B cell (primary cell): ENCODE results near the gene RNLS. TPM values are rescaled to one million over a fixed set of nuclear protein-coding genes. Genes with fewer than 3 reads are reported as not detected.

Experiments
- ATAC-seq: fragments of 200-7000 bp; cut with Tn5 transposase; one replicate; pipeline ENCODE4 v1.10.0; 2021; ENCODE audit warnings: low read depth, mild to moderate bottlenecking, moderate number of reproducible peaks, moderate library complexity
- CTCF ChIA-PET: fragments of 350-600 bp; sonication (Branson Sonifier 250); formaldehyde crosslinking; loops from one replicate; lab custom pipeline; 2021; ENCODE audit warnings: antibody characterized with exemption, inconsistent platforms; lab: Charles Lee
- POLR2A ChIA-PET: fragments of 350-600 bp; sonication (Branson Sonifier 250); formaldehyde crosslinking; loops from one replicate; lab custom pipeline; 2021; ENCODE audit warnings: antibody characterized with exemption; lab: Charles Lee
- DNase-seq: peaks from one replicate; pipeline ENCODE4 v3.0.0; 2013
- H2AFZ ChIP-seq: 2 replicates; pipeline ENCODE4 v1.6.1; 2012; ENCODE audit warnings: mild to moderate bottlenecking, low read depth, low read length; ENCODE audit not compliant: insufficient read depth, poor library complexity, severe bottlenecking
- H3K27ac ChIP-seq, 2 donors: 1 replicate in 1 of 2; 2 replicates in 1 of 2; pipeline ENCODE4 v1.5.1; 2012 to 2013; ENCODE audit warnings: low read length in 2 of 2, mild to moderate bottlenecking in 2 of 2, moderate library complexity in 1 of 2
- H3K27me3 ChIP-seq, 4 experiments: fragments of 200-600 bp in 1 of 4; sonication (generic) in 1 of 4; replicated peaks in 1 of 4; 1 replicate in 2 of 4; 2 replicates in 2 of 4; pipeline versions ENCODE4 v1.6.1 to v1.7.0; 2013 to 2016; ENCODE audit warnings: low read length in 3 of 4, mild to moderate bottlenecking in 2 of 4, mixed read lengths in 1 of 4, moderate library complexity in 1 of 4; ENCODE audit not compliant: insufficient read depth in 4 of 4, control insufficient read depth in 3 of 4; ENCODE audit errors: control extremely low read depth in 1 of 4
- H3K36me3 ChIP-seq, 2 experiments: replicated peaks in 1 of 2; 1 replicate in 1 of 2; 2 replicates in 1 of 2; pipeline versions ENCODE4 v1.6.1 to v1.7.1; 2013; ENCODE audit warnings: low read length in 1 of 2; ENCODE audit not compliant: insufficient read depth in 2 of 2, control insufficient read depth in 1 of 2; ENCODE audit errors: control extremely low read depth in 1 of 2, extremely low read depth in 1 of 2
- H3K4me1 ChIP-seq, 2 donors: fragments of 200-600 bp in 1 of 2; sonication (generic) in 1 of 2; 1 replicate in 1 of 2; 2 replicates in 1 of 2; pipeline versions ENCODE4 v1.5.1 to v1.6.1; 2013 to 2017; ENCODE audit warnings: low read length in 2 of 2; ENCODE audit not compliant: control insufficient read depth in 2 of 2, insufficient read depth in 2 of 2
- H3K4me2 ChIP-seq: replicated peaks from 2 replicates; pipeline ENCODE3; 2012; ENCODE audit warnings: mild to moderate bottlenecking, low read depth, low read length; ENCODE audit not compliant: poor library complexity, severe bottlenecking
- H3K4me3 ChIP-seq, 5 experiments: fragments of 200-600 bp in 1 of 5; sonication (generic) in 1 of 5; 1 replicate in 3 of 5; 2 replicates in 2 of 5; pipeline versions ENCODE4 v1.5.1 to v1.7.0; 2011 to 2016; ENCODE audit warnings: low read length in 4 of 5, mild to moderate bottlenecking in 4 of 5, low read depth in 2 of 5, control low read depth in 1 of 5, moderate library complexity in 1 of 5; ENCODE audit not compliant: insufficient read depth in 1 of 5; ENCODE audit errors: control extremely low read depth in 1 of 5, extremely low read depth in 1 of 5
- H3K79me2 ChIP-seq: fragments of 200-600 bp; sonication (generic); one replicate; pipeline ENCODE4 v1.6.0; 2016; ENCODE audit warnings: low read length; ENCODE audit not compliant: control insufficient read depth, insufficient read depth
- H3K9ac ChIP-seq: fragments of 200-600 bp; sonication (generic); 2 replicates; pipeline ENCODE4 v1.6.1; 2017; ENCODE audit warnings: mild to moderate bottlenecking, low read length, moderate library complexity
- H3K9me3 ChIP-seq, 3 donors: one replicate each; pipeline versions ENCODE4 v1.6.1 to v1.7.1; 2013; ENCODE audit warnings: low read length in 2 of 3; ENCODE audit not compliant: control insufficient read depth in 2 of 3, insufficient read depth in 1 of 3; ENCODE audit errors: control extremely low read depth in 1 of 3
- H4K20me1 ChIP-seq: 2 replicates; pipeline ENCODE4 v1.6.0; 2012; ENCODE audit warnings: mild to moderate bottlenecking, low read length; ENCODE audit not compliant: insufficient read depth, control insufficient read depth, poor library complexity, severe bottlenecking
- H3K27ac Mint-ChIP-seq: one replicate; pipeline ENCODE4 v1.8.0; 2021; ENCODE audit warnings: mixed read lengths
- H3K27me3 Mint-ChIP-seq: one replicate; pipeline ENCODE4 v1.8.0; 2021; ENCODE audit warnings: mixed read lengths
- H3K4me1 Mint-ChIP-seq: one replicate; pipeline ENCODE4 v1.8.0; 2021; ENCODE audit warnings: mixed read lengths
- H3K4me3 Mint-ChIP-seq: one replicate; pipeline ENCODE4 v1.8.0; 2021; ENCODE audit warnings: mixed read lengths
- H3K9me3 Mint-ChIP-seq: one replicate; pipeline ENCODE4 v1.8.0; 2022; ENCODE audit warnings: mixed read lengths; ENCODE audit not compliant: insufficient read depth
- EZH2 ChIP-seq: IDR thresholded peaks from 2 replicates; pipeline ENCODE4 v1.6.1; 2012; ENCODE audit warnings: borderline replicate concordance, low read depth, mild to moderate bottlenecking, moderate library complexity, low read length; ENCODE audit not compliant: insufficient read depth, poor library complexity, severe bottlenecking
- WGBS: methylation state at CpG from one replicate; pipeline ENCODE4 v1.1.5; 2013; ENCODE audit warnings: missing lambda C conversion rate; ENCODE audit not compliant: insufficient coverage; 5-methylcytosine and 5-hydroxymethylcytosine counted together
- intact Hi-C: fragments of 100-400 bp; cut with micrococcal nuclease; formaldehyde crosslinking; loops from one replicate; pipeline ENCODE4 v1.10.0; 2022
- polyA plus RNA-seq: library from polyadenylated mRNA; depleted of rRNA; stranded (reverse); fragments of >200 nt; gene quantifications from 2 replicates; pipeline ENCODE4 v1.2.3, GENCODE V29; 2012
- total RNA-seq, 2 donors: library from RNA; stranded (reverse); fragments of 120-200 nt in 1 of 2; gene quantifications; 1 replicate in 1 of 2; 2 replicates in 1 of 2; pipeline versions ENCODE4 v1.2.3 to v1.2.4, GENCODE V29; 2013 to 2022
- TF ChIP-seq, protein P1 (sequence below): fragments of 200-600 bp; IDR thresholded peaks from one replicate; pipeline ENCODE4 v1.8.0; 2022; ENCODE audit warnings: antibody characterized with exemption, mild to moderate bottlenecking

The RNLS gene
- total and polyA plus RNA-seq, 2 donors (not counting 1 experiment from before 2014, with no cell fraction given), result 3.5 to 7.5 TPM

DNA sequence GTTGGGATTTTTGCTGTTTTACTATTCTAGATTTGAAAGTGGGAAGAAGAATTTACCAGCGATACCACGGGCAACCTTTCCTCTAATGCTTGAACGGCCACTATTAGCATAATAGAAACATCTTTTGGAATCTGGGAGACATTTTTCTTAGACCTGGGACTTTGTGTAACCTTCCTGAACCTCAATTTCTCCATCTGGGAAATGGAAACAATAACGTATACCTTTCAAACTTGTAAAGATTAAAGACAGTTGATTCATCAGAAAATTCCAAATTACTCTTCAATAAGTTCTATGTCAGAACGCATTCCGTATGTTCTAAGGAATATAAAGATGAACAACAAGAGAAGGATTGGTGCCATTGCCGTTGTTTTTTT, 453 bp upstream of the RNLS start:
- Histone ChIP-seq H2AFZ (peak overlapping the region; percentile 98), H4K20me1 (no peaks in the 10 kb centered on the region), H3K4me3 (peak overlapping the region; percentile 64 to 94 (median 89)), H3K4me1 (peaks cover 7 to 8% of the 10 kb centered on the region in 2 donors), H3K27me3 (no peaks in the 10 kb centered on the region), H3K36me3 (no peaks in the 10 kb centered on the region), H3K4me2 (peak overlapping the region; percentile 76), H3K79me2 (no peaks in the 10 kb centered on the region), H3K27ac (peak overlapping the region; percentile 89 to 94), H3K9me3 (no peaks in the 10 kb centered on the region), H3K9ac (peak overlapping the region; percentile 90)
- POLR2A ChIA-PET, result interaction anchor here (1.5 to 3.2 kb wide), 2 partner anchors 721 to 766 kb away, joined by 5 to 21 read pairs; partner anchors contain the start of genes ATAD1, KLLN and PTEN
- CTCF ChIA-PET, result interaction anchor here (0.5 to 2.7 kb wide), 21 partner anchors 9 to 1436 kb away, joined by 3 to 15 read pairs (median 5); partner anchors contain the start of genes KLLN and PTEN
- H3K4me1 Mint-ChIP-seq, result peaks cover 13% of the 10 kb centered on the region
- peak overlapping the region; percentile 96 for H3K27ac Mint-ChIP-seq
- DNase-seq (no peak), ATAC-seq (no peak)
- H3K27me3 Mint-ChIP-seq, result no peaks in the 10 kb centered on the region
- TF ChIP-seq, protein P1, sequence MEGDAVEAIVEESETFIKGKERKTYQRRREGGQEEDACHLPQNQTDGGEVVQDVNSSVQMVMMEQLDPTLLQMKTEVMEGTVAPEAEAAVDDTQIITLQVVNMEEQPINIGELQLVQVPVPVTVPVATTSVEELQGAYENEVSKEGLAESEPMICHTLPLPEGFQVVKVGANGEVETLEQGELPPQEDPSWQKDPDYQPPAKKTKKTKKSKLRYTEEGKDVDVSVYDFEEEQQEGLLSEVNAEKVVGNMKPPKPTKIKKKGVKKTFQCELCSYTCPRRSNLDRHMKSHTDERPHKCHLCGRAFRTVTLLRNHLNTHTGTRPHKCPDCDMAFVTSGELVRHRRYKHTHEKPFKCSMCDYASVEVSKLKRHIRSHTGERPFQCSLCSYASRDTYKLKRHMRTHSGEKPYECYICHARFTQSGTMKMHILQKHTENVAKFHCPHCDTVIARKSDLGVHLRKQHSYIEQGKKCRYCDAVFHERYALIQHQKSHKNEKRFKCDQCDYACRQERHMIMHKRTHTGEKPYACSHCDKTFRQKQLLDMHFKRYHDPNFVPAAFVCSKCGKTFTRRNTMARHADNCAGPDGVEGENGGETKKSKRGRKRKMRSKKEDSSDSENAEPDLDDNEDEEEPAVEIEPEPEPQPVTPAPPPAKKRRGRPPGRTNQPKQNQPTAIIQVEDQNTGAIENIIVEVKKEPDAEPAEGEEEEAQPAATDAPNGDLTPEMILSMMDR, result no peak
- TF ChIP-seq EZH2, result no peak
- no CpG with 5 or more reads among the region's 7 CpGs for WGBS
- no peaks in the 10 kb centered on the region for H3K9me3 Mint-ChIP-seq
- H3K4me3 Mint-ChIP-seq, result peak overlapping the region; percentile 95
- intact Hi-C loops, result loop anchor here (1.0 to 10.0 kb wide), 2 partner anchors 101 to 765 kb away; partner anchors contain the start of gene ATAD1

DNA sequence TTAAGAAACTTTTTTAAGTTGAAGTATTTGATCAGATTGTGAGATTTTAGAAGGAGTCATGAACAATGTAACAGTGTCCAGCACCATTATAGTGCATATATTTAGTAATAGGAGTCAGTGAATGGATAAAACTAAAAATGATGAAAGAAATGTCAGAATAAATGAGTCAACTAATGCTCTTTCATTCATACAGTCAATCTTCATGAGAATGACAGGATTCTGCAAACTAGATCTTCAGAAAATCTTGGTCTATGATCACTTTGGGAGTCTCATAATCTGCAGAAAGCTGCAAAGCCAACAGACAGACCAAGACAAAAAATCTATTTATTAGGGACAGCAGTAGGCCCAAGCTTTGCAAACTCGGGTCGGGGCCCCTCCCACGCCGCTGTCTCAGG, 710 bp downstream of the RNLS start:
- Histone ChIP-seq H4K20me1 (no peaks in the 10 kb centered on the region), H3K79me2 (no peaks in the 10 kb centered on the region), H3K4me2 (peak overlapping the region; percentile 76), H3K4me3 (peak overlapping the region in 4 of 5 experiments; percentile 64 to 94 (median 90)), H3K36me3 (no peaks in the 10 kb centered on the region), H3K9ac (peak overlapping the region; percentile 90), H3K27me3 (no peaks in the 10 kb centered on the region), H2AFZ (peak overlapping the region; percentile 98), H3K9me3 (no peaks in the 10 kb centered on the region), H3K27ac (peak overlapping the region; percentile 89 to 94), H3K4me1 (peaks cover 7 to 8% of the 10 kb centered on the region in 2 donors)
- Mint-ChIP-seq H3K27ac (peak overlapping the region; percentile 96), H3K27me3 (no peaks in the 10 kb centered on the region), H3K4me1 (peaks cover 13% of the 10 kb centered on the region), H3K4me3 (peak overlapping the region; percentile 95), H3K9me3 (no peaks in the 10 kb centered on the region)
- ChIA-PET POLR2A (interaction anchor here (1.5 to 3.2 kb wide), 2 partner anchors 720 to 764 kb away, joined by 5 to 21 read pairs; partner anchors contain the start of genes ATAD1, KLLN and PTEN), CTCF (interaction anchor here (0.6 to 2.7 kb wide), 20 partner anchors 8 to 768 kb away, joined by 3 to 15 read pairs (median 6); partner anchors contain the start of genes KLLN and PTEN)
- no peak for ATAC-seq
- DNase-seq, result no peak
- 3% methylated on average over 4 of the region's 4 CpGs for WGBS
- intact Hi-C loops, result loop anchor here (1.0 to 10.0 kb wide), 2 partner anchors 102 to 720 kb away; no protein-coding TSS in a partner anchor
- TF ChIP-seq EZH2, result no peak
- TF ChIP-seq, protein P1, result no peak
